ENCODE data around the gene CERS5. TPM values are rescaled to one million over a fixed set of nuclear protein-coding genes. Genes with fewer than 3 reads are reported as not detected.

Gene CERS5
- total RNA-seq, 1 experiment from 2014 or later: 28.2 TPM

DNA sequence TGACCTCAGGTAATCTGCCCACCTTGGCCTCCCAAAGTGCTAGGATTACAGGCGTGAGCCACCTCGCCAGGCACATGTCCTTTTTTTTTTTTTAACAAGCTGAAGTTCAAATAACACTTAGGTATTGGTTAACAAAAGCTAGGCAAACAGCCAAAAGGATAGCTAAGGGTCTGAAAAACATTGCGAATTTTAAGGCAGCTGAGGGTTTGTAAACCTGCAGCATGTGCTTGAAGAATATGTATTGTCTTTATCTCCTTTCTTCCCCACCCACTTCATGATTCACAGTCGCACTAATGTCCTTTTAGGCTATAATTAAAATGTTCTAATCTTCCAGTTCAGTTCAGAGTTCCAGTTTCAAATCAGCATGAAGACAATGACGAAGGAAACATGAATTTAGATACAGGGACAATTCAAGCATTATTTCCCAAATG is 30.1 kb upstream of the CERS5 start:
- BruUV-seq (replicated peaks): no TSS peak
- Mint-ChIP-seq H3K27ac (ENCODE audit: unreplicated experiment) (no peak overlapping the region), H3K9me3 (ENCODE audit: low read depth, unreplicated experiment) (no peaks in the 10 kb centered on the region), H3K4me1 (ENCODE audit: low read depth, unreplicated experiment) (peaks cover 5% of the 10 kb centered on the region), H3K36me3 (ENCODE audit: insufficient read depth, unreplicated experiment) (peaks cover 10% of the 10 kb centered on the region), H3K27me3 (ENCODE audit: unreplicated experiment) (no peaks in the 10 kb centered on the region), H3K4me3 (ENCODE audit: low read depth, unreplicated experiment) (no peak overlapping the region)
- DNase-seq: no peak
- TF ChIP-seq, protein P1, sequence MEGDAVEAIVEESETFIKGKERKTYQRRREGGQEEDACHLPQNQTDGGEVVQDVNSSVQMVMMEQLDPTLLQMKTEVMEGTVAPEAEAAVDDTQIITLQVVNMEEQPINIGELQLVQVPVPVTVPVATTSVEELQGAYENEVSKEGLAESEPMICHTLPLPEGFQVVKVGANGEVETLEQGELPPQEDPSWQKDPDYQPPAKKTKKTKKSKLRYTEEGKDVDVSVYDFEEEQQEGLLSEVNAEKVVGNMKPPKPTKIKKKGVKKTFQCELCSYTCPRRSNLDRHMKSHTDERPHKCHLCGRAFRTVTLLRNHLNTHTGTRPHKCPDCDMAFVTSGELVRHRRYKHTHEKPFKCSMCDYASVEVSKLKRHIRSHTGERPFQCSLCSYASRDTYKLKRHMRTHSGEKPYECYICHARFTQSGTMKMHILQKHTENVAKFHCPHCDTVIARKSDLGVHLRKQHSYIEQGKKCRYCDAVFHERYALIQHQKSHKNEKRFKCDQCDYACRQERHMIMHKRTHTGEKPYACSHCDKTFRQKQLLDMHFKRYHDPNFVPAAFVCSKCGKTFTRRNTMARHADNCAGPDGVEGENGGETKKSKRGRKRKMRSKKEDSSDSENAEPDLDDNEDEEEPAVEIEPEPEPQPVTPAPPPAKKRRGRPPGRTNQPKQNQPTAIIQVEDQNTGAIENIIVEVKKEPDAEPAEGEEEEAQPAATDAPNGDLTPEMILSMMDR (IDR thresholded peaks at IDR 0.05; ENCODE audit: unreplicated experiment): no peak
- intact Hi-C loops (cut with micrococcal nuclease; ENCODE audit: unreplicated experiment): no loop called here
- CTCF ChIA-PET: interaction anchor here (0.9 kb wide), 1 partner anchor 117 kb away, joined by 3 read pairs; no protein-coding TSS in a partner anchor

DNA sequence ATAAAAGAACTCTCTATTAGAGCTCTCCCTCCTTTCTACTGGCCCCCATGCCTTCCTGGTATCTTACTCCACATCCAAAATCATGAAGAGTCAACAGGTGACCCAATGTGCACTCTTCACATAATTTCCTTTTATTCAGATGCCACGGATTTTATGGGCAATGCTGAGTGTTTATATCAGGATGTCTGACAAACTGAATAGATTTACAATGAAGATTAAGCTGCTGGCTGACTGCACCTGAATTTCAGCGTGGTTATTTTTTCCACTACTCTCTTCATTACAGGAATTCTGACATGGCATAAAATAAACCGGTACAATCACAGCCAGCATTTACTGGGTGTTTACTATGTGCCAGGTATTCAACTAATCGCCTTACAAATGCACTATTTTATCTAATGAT is 29.4 kb upstream of the CERS5 start:
- no peak overlapping the region for H3K27ac Mint-ChIP-seq (ENCODE audit: unreplicated experiment)
- H3K4me1 Mint-ChIP-seq (ENCODE audit: low read depth, unreplicated experiment): peaks cover 5% of the 10 kb centered on the region
- intact Hi-C loops (cut with micrococcal nuclease; ENCODE audit: unreplicated experiment): no loop called here
- no peaks in the 10 kb centered on the region for H3K27me3 Mint-ChIP-seq (ENCODE audit: unreplicated experiment)
- H3K9me3 Mint-ChIP-seq (ENCODE audit: low read depth, unreplicated experiment): no peaks in the 10 kb centered on the region
- H3K4me3 Mint-ChIP-seq (ENCODE audit: low read depth, unreplicated experiment): no peak overlapping the region
- TF ChIP-seq, protein P1 (IDR thresholded peaks at IDR 0.05; ENCODE audit: unreplicated experiment): no peak
- peaks cover 5% of the 10 kb centered on the region for H3K36me3 Mint-ChIP-seq (ENCODE audit: insufficient read depth, unreplicated experiment)
- CTCF ChIA-PET: interaction anchor here (0.9 kb wide), 1 partner anchor 118 kb away, joined by 3 read pairs; no protein-coding TSS in a partner anchor
- BruUV-seq (replicated peaks): no TSS peak
- no peak for DNase-seq

- H3K27me3 Mint-ChIP-seq (ENCODE audit: unreplicated experiment): no peaks in the 10 kb centered on the region
- BruUV-seq (replicated peaks): no TSS peak
- H3K4me1 Mint-ChIP-seq (ENCODE audit: low read depth, unreplicated experiment): peaks cover 2% of the 10 kb centered on the region
- DNase-seq: no peak
- no peak overlapping the region for H3K4me3 Mint-ChIP-seq (ENCODE audit: low read depth, unreplicated experiment)
- TF ChIP-seq, protein P1 (IDR thresholded peaks at IDR 0.05; ENCODE audit: unreplicated experiment): no peak
- no peaks in the 10 kb centered on the region for H3K9me3 Mint-ChIP-seq (ENCODE audit: low read depth, unreplicated experiment)
- H3K36me3 Mint-ChIP-seq (ENCODE audit: insufficient read depth, unreplicated experiment): peaks cover 4% of the 10 kb centered on the region
- CTCF ChIA-PET: no interaction called here
- no peak overlapping the region for H3K27ac Mint-ChIP-seq (ENCODE audit: unreplicated experiment)
- intact Hi-C loops (cut with micrococcal nuclease; ENCODE audit: unreplicated experiment): no loop called here
Observed at GRCh38 chr12:50195832-50196231, 28.7 kb upstream of the CERS5 start.

GRCh38 chr12:50192908-50193307 is 25.7 kb upstream of the CERS5 start:
- H3K27ac Mint-ChIP-seq (ENCODE audit: unreplicated experiment): no peak overlapping the region
- H3K4me1 Mint-ChIP-seq (ENCODE audit: low read depth, unreplicated experiment): no peaks in the 10 kb centered on the region
- BruUV-seq (replicated peaks): no TSS peak
- TF ChIP-seq, protein P1 (IDR thresholded peaks at IDR 0.05; ENCODE audit: unreplicated experiment): no peak
- H3K27me3 Mint-ChIP-seq (ENCODE audit: unreplicated experiment): no peaks in the 10 kb centered on the region
- no peaks in the 10 kb centered on the region for H3K36me3 Mint-ChIP-seq (ENCODE audit: insufficient read depth, unreplicated experiment)
- intact Hi-C loops (cut with micrococcal nuclease; ENCODE audit: unreplicated experiment): no loop called here
- no peaks in the 10 kb centered on the region for H3K9me3 Mint-ChIP-seq (ENCODE audit: low read depth, unreplicated experiment)
- CTCF ChIA-PET: no interaction called here
- DNase-seq: no peak
- no peak overlapping the region for H3K4me3 Mint-ChIP-seq (ENCODE audit: low read depth, unreplicated experiment)

All from Calu3 (cell line).